ENCODE results near the gene CERS1. TPM values are rescaled to one million over a fixed set of nuclear protein-coding genes. Genes with fewer than 3 reads are reported as not detected.

The CERS1 gene
- total RNA-seq, 1 donor from 2014 or later, result 23.4 TPM

DNA sequence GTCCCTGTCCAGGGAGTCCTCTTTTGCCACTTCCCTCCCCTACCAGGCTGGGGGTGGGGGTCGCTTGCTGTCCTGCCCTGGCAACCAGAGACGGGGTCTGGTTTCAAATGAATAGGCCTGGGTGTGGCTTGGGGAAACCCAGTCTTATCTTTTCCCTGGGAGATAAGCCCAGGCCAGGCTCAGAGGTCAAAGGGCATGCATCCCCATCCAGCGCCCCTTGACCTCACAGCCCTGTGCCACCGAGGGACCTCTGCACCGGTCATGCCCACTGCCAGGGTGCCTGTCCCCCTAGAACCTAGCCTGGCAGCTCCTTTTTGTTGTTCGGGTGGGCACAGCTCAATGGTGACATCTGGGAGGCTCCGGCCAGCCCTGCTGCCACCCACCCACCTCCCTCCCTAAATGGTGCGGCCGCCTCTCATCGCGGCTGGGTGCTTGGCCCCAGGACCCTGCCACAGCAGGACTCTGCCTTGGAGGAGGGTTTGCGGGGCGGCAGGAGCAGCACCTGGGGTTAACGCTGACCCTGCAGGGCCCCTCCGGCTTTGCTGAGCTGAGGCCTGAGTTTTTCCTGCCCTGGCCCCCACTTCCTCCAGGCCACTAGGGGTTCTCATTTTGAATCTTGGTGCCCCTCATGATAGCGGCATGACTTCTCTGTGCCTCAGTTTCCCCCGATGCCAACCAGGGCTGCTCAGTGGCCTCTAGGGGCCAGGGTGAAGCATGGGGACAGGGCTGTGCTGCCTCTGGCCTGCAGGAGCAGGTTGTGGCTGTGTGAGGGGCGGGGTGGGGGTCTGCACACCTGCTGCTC, 2.9 kb upstream of the CERS1 start:
- no peak for DNase-seq

DNA sequence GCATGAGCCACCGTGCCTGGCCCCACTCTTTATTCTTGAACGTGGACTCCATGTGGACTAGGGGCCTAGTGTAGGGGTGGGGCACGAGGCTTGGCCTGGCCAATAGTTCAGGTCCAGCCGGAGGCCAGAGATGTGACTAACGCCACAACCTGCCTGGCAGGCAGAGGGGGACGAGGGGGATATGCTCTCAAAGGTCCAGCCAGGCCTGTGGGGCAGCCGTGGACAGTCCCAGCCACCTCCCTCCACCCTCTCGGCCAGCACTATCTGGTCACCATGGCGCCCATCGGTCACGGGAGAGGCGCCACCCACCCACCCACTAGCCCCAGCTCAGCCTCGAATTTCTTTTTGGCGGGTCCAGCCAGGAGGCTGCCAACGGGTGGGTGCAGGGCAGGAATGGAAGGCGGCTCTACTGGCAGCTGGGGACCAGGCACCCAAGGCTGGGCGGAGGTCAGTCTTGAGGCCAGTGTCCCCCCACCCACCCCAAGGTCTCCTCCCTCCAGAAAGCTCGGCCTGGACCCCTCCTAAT, 2.2 kb upstream of the CERS1 start:
- no peak for DNase-seq

DNA sequence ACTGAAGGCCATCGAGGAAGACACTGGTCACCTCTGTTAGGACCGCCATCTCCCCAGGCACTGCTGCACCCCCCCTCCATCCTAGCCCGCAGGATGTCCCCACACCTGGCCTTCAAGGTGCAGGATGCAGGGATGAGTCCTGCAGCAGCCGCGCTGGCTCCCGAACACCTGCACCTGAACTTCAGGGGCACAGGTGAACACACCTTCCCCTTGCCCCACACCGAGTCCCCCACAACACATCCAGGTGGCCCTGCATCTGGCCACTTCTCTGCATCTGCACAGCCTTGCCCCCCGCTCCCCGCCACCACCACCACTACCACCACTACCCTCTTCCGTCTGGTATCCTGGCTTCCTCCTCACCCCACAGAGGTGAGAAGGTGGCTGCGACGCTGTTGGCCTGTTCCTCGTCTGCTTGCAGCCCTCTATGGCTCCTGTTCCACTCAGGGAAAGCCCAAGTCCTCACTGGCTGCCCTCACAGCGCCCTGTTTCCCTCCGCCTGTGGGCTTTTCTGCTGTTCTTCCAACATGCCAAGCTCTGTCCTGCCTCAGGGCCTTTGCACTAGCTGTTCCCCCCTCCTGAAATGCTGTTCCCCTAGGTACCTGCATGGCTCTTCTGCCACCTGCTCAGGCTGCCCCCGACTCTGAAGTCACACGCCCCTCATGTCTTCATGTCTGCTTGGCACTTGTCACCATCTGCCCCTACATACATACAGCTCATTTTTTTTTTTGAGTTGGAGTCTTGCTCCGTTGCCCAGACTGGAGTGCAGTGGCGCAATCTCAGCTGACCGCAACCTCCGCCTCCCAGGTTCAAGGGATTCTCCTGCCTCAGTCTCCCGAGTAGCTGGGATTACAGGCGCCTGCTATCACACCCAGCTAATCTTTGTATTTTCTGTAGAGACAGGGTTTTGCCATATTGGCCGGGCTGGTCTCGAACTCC, 1.4 kb upstream of the CERS1 start:
- no peak for DNase-seq

DNA sequence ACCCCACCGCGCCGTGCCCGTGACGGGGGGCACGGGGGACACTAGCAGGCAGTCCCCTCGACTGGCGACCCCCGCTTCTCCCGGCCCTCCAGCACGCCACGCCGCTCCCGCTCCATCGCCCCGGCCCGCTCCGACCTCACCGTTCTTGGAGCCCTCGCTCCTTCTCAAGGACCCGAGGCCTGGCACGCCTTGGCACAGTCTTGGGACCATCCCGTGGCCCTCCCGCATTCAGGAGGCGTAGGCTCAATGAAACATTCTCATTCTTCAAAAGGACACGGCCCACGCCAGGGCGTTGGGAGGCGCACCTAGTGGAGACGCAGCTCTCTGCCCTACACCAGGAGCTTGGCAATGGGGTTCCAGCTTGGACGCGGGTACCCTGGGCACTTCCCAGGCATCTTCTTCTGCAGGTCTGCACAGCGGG, 473 bp upstream of the CERS1 start:
- peak; percentile 18 for DNase-seq

DNA sequence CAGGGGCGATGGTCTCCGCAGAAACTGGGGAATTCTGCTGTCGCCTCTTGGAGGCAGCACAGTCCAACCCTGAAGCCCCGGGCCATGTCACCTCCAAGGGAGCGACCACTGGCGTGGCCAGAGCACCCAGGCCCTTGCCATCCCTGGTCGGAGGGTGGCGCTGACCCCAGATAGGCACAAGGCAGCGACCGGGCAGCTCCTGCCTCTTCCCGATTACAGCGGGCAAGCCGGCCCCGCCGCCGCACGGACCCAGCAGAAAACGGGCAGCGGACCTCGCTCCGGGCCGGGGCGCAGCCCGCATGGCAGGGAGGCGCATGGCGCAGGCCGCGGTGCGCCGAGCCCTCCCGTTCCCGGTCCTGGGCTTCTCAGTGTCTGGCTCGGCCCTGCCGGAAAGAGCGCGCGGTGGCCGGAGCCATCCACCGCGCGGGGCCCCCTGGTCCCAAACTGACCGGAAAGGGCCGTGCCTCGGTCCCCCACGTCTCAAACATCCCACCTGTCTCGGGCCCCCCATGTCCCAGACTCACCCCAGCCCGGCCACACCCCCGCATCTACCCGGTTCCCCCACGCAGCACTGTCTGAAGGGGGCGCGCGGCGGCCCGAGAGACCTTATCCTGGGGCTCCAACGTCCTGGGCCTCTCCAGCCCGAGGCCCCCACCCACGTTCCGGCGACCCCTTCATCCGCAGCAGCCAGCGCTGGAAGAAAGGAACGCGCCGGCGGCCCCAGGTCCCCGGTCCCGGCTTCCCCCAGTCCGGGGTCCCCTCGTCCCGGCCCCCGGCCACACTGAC, 727 bp downstream of the CERS1 start:
- DNase-seq, result peak; percentile 90

DNA sequence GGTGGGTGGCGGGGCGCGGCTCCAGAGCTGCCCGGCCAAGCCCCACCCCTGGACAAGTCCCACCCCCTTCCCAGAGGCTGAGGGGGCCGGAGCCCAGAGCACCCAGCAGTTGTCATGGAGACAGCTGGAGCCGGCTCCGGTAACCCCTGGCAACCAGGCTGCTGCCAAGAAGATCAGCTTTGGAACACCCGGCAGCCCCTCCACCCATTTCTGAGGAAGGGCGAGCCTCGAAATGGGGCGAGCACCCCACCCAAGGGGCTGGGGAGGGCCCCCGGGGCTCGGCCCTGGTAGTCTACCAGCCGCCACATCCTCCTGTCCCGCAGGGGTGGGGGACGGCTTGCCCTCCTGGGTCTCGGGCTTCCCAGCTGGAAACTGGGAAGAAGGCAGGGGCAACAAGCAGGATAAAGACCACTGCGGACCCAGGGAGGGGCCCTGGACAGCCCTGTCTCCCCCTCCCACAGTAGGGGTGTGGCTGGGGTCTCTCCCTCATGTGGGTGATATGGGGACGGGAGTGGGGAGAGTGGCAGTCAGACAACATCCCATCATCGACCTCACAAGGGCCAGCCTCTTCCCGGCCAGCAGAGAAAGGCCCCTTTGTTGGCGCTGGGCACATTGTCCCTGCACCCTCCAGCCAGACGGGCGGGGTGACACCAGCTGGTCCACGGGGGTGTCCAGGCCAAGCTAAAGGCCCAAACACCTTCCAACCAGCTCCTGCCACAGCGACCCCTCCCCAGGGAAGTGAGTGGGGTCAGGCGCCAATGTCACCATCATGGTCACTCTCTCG, 1.5 kb downstream of the CERS1 start:
- peak; percentile 90 for DNase-seq

DNA sequence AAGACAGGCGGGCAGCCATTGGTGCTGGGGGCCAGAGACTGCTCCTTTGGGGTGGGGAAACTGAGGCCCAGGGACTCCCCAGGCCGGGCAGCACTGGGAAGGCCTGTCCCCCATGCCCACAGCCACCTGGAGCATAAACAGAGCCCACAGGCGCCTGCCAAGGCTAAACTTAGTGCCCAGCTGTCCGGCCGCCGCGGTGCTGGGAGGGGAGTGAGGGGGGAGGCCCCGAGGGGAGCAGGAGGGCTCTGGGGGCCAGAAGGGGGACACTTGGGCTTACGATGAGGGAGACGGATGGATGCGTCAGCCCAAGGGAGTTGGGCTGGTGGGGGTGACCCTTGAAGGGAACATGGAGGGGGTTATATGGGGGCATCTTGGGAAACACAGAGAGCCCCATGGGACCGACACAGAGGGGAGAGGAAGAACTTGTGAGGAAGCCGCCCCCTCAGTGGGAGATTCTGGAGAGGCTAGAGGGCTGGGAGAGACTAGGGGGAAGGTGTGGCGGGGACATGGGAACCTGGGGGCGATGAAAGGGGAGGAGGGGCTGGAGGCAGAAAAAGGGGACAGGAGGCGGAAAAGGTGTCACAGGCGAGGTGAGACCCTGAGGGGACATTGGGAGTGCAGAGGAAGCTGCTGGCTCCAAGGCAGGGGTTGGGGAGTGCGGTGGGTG, 2.2 kb downstream of the CERS1 start:
- no peak for DNase-seq

DNA sequence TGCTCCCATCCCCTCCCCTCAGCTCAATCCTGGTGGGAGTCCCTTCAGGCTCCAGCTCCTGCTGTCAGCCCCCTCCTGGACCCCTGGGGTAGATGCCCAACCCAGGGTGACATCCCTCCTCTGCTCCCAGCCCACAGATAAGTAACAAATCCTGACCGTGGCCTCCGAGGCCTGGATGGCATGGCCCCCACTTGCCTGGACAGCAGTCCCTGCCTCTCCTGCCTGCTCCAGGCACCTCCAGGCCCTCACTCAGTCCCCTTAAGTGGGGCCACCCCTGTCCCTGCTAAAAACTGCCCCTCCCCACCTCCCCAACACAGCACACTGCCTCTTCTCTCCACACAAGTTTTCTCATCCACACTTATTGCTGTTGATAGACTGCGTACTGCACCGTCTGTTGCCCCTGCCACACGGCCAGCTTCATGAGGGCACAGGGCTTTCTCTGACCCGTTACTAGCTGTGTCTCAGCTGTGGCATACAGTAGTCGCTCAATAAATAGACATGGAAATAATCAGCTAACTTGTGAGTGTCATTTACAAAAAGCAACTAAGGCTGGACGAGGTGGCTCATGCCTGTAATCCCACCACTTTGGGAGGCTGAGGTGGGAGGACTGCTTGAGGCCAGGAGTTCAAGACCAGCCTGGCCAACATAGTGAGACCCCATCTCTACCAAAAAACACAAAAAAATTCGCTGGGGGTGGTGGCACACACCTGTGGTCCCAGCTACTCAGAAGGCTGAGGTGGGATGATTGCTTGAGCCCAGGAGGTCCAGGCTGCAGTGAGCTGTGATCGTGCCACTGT, 5.8 kb downstream of the CERS1 start:
- no peak for DNase-seq

DNA sequence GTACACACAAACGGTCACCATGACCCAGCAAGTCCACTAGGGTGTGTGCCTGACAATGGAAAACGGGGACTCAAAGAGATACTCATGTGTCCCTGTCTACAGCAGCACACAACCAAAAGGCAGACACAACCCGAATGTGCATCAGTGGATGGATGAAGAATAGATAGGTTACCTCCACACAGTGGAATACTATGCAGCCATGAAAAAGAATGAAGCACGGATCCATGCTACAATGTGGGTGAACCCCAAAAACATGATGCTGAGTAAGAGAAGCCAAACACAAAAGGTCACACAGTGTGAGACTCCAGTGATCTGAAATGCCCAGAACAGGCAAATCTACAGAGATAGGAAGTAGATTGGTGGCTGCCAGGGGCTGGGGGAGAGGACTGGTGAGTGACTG, 9.0 kb downstream of the CERS1 start:
- no peak for DNase-seq

DNA sequence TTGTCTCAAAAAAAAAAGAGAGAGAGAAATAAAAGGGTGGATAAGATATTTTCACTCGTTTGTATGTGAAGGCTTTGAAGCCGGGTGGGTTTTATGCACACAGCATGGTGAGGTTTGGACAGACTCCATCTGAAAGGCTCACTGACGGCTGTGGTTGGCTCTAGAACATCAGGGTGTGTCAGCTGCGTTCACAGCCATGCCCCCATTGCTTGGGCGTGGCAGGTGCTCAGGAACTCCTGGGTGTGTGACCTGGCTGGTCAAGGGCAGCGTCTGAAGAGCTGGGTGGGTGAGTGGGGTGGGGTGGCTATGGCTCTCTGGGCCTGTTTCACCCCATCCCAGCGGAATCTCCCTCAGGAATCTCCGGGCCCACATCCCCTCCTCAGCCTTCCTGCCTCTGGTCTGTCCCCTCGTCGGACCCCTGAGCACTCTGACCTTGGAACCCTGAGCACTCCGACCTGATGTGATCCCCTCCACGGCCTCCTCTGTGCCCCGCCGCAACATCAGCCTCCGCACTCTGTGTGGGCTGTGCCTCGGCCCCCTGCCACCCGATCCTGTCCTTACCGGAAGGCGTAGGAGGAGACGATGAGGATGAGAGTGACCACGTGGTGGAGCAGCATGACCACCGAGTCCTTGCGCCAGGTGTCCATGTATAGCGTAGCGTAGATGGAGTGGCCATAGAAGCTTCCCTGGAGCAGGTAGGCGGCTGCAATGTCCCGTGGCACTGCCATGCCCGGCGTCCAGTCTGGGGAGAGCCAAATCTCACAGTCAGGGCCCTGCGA, 12.2 kb downstream of the CERS1 start:
- no peak for DNase-seq

DNA sequence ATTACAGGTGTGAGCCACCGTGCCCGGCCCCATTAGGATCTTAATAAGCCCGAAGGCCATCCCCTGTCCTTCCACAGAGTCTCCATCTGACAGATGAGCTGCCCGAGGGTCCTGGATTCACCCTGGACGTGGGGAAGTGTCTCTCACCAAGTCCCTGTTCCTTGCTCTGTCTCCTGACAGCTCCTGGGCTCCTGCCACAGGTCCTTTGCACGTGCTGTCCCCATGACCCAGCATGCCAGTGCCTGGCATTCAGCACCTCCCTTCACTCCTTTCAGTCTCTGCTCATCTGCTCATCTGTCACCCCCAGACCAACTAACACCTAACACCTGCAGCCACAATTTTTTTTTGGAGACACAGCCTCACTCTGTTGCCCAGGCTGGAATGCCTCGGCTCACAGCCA, 14.5 kb downstream of the CERS1 start:
- no peak for DNase-seq

DNA sequence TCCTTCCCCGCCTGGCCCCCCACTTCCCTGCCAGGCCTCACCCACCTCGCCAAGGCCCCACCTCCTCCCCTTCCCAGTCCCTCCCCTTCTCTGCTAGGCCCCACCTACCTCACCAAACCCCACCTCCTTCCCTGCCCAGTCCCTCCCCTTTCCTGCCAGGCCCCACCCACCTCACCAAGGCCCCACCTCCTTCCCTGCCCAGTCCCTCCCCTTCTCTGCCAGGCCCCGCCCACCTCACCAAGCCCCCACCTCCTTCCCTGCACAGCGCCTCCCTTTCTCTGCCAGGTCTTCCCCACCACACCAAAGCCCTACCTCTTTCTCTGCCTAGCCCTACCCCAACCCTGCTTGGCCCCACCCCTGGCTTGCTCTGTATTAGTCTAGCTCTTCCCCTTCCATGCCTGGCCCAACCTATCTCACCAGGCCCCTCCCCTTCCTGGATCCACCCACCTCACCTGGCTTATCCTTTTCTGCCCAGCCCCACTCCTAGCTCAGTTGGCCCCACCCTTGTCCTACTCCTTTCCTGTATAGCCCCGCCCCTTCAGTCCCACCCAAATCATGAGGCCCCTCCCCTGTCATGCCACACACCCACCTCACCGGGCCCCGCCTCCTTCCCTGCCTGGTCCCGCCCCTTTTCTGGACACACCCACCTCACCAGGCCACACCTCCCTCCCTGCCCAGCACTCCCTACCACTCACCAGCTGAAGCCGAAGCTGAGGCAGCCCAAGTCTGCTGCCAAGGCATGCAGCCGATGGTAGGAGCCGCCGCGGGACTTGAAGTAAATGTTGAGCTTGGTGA, 16.2 kb downstream of the CERS1 start:
- no peak for DNase-seq

DNA sequence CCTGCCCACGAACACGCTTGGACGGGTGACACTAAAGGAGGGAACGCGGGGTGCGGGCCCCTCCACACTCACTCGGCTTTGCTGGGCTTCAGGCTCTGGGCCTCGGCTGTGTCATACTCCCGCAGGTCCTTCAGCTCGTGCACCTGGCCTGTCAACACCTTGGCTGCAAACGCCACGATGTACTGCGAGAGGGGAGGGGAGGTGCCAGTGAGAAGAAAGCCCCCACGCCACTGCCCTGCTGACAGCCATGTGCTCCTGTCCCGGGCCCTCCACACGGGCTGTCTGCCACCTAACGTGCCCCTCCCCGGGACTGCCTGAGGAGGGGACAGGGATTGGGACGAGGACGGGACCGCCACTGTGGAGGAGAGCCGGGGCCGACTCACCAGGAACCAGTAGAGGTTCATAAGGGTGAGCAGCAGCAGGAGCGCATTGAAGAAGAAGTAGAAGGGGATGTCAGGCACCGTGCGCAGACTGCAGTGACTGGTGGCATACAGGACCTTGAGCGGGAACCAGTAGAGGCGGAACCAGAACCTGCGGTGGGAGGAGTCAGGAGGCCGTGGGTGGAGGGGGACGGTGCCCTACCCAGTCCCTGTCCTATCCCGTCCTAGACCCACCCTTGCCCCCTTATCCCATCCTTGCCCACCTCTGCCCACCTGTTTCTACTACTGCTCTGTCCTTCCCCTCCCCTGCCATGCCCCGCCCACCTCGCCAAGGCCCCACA, 16.9 kb downstream of the CERS1 start:
- no peak for DNase-seq

DNA sequence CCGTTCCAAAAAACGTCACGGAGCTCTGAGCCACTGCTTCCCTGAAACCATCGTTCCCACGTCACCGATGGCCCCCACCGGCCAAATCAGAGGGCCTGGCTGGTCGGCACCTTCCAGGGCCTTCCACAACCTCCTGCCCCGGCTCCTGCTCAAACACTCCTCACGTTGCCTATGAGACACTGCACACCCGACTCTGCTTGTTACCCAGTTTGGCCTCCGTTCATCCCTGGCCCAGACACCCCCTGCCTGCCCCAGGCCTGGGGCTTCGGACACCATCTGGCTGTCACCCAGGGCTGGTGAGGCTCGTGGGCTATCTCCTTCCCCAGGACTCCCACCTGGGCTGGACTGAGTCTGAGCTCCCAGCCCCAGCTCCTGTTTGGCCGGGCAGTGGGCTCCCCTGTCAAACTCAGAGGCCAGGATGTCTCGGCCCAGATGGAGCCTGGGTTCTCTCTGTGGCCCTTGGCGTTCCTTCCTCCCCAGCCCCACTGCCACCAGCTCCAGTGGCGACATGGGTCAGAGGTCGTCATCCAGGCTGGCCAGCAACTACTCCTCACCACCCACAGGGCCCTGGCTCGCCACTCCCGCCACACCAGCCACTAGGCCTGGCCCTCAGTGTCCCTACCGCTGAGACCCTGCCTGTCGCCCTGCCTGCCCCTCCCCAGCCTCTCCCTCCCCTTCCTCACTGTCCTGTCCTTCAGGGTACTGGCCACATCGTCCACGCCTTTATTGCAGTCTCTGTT, 17.7 kb downstream of the CERS1 start:
- no peak for DNase-seq

DNA sequence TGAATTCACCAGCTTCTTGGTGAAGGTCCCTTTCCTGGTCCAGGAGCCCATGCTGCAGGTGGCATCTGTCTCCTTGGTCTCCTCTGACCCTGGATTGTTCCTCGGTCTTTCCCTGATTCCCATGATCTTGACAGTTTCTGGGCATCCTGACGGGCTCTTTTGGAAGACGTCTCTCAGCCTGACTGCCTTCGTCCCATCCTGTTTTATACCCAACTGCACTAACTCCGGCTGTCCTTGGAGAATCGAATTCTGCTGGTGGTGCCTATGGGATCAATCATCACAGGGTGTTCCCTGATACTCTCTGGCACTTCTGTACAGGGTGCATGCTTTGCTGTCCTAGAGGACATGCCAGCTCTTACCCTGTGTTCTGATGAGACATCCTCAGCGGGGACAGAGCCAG, 19.1 kb downstream of the CERS1 start:
- DNase-seq, result no peak

DNA sequence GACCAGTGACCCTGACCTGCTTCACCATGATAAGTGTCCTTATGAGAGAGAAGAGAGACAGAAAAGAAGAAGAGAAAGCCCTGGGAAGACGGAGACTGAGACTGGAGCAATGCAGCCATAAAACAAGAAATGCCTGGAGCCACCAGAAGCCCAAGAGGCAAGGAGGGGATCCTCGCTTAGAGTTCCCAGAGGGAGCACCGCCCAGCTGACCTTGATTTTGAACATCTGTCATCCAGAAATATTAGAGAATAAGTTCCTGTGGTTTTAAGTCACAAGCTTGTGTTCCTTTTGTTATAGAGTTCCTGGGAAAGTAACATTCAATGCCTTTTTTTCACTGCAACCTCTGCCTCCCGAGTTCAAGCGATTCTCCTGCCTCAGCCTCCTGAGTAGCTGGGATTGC, 20.2 kb downstream of the CERS1 start:
- DNase-seq, result no peak

DNA sequence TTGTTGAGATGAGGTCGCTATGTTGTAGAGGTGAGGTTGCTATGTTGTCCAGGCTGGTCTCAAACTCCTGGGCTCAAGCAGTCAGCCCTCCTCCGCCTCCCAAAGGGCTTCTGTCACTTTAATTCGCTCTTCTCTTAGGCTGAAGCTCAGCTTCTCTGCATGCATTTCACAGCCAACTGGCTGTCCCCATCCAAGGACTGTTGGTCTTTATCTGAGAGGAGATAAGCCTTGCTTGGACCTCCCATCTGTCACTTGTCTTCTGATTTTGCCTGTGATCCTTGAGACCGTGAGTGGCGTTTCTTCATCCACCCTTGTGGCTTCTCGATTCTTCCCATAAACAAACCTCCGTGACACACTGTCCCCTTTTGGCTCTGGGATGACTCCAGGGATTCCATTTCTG, 24.4 kb downstream of the CERS1 start:
- no peak for DNase-seq

Data from occipital lobe (tissue), 2 donors.